HS-27A (cell line): ENCODE measurements around the gene SPRY1.

Source experiments
- DNase-seq: peaks from one replicate; pipeline ENCODE4 v3.0.0-alpha.2; 2012; ENCODE audit warnings: low read depth, missing footprints

The SPRY1 gene

GRCh38 chr4:123443401-123444289 lies 47.0 kb downstream of the SPRY1 start:
- no peak for DNase-seq

DNA sequence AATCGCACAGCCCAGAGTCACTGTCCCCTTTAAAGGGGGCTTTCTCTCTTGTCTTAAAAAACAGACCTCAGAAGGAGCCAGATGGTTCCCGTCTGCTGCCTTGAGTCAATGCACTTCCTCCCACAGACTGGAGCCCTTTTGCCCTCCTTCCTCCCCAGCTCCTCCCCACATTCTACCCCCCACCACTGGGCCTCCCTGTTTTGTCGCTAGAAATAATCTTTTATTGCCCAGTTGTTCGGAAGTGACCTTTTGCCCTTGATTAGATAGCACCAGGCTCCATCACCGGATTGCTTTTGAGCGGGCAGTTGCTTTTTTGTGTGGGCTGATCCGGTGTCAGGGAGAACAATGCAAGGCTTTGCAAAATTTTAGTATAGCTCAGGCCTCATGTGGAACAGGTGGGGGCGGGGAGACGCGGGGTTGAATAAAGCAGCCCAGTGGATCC lies 47.7 kb downstream of the SPRY1 start:
- DNase-seq, result no peak

- DNase-seq, result no peak
Observed at GRCh38 chr4:123446865-123447474, 50.4 kb downstream of the SPRY1 start.

- DNase-seq, result no peak
Observed at GRCh38 chr4:123449362-123449761, 52.8 kb downstream of the SPRY1 start.

- DNase-seq, result no peak
Observed at GRCh38 chr4:123449780-123450179, 53.2 kb downstream of the SPRY1 start.

DNA sequence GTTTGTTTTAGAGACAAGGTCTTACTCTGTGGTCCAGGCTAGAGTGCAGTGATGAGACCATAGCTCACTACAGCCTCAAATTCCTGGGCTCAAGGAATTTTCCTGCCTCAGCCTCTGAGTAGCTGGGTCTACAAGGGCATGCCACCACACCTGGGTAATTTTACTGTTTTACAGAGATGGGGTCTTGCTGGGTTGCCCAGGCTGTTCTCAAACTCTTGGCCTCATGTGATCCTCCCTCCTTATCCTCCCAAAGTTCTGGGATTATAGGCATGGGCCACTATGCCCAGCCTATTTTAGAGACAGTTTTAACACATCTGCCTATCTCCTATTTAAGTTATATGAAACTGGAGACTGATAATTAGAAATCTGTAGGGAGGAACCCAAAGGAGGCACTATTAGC lies 53.8 kb downstream of the SPRY1 start:
- no peak for DNase-seq

DNA sequence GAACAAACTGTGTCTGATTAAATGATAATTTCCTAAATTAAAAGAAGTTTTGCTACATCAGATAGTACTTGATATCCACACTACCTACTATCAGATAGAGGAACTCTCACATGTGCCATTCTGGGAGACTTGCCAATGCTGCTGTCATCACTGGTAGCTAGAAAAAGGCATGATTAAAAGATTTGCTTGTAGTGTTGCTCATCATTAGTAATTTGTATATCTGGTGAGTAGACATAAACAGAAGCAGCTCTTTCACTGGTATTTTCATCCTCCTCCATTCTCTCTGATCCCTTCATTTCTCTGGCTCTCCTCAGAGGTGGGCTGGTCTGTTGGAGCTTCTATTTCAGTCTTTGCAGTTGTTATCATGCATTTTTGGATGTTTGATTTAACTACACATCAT lies 56.0 kb downstream of the SPRY1 start:
- DNase-seq, result peak; percentile 31

GRCh38 chr4:123453061-123453680 lies 56.6 kb downstream of the SPRY1 start:
- DNase-seq, result no peak
